Tibial nerve (tissue), 4 donors: ENCODE measurements around the gene STYK1.

Experiments used
- CTCF ChIP-seq, 5 experiments: fragments of 200-600 bp in 3 of 5; fragments of 450-650 bp in 2 of 5; sonication (generic) in 3 of 5; IDR thresholded peaks; one replicate each; pipeline ENCODE4 v1.5.1; 2016 to 2019; ENCODE audit warnings: antibody characterized with exemption in 5 of 5, mild to moderate bottlenecking in 3 of 5, moderate library complexity in 2 of 5
- EP300 ChIP-seq, 2 donors: sonication (generic); formaldehyde crosslinking; IDR thresholded peaks; one replicate each; pipeline ENCODE4 v1.6.1; 2017; ENCODE audit warnings: antibody characterized with exemption in 2 of 2, mild to moderate bottlenecking in 1 of 2
- POLR2A ChIP-seq, 2 donors: fragments of 450-650 bp; IDR thresholded peaks; one replicate each; pipeline ENCODE4 v1.6.1; 2017; ENCODE audit warnings: antibody characterized with exemption in 2 of 2, mild to moderate bottlenecking in 2 of 2, moderate library complexity in 2 of 2

- TF ChIP-seq CTCF (IDR thresholded peaks at IDR 0.05) (no peak), EP300 (IDR thresholded peaks at IDR 0.05) (no peak), POLR2A (IDR thresholded peaks at IDR 0.05) (no peak)
Observed at GRCh38 chr12:10697862-10698261, 24.0 kb upstream of the STYK1 start.
